Right forelimb (tissue), 1 donor: ENCODE results near the gene DDIT3.

Source experiments
- DNase-seq: peaks from one replicate; pipeline ENCODE4 v3.0.0-alpha.2; 2018

Gene DDIT3

GRCh38 chr12:57546438-57547287 is 26.3 kb upstream of the DDIT3 start, which contains the start of gene DCTN2:
Gene DCTN2, minus strand, starts transcription at chr12:57547192. Its CDS starts 129 bp downstream, at chr12:57547063.
- DNase-seq: peak; percentile 97

- no peak for DNase-seq
Observed at GRCh38 chr12:57545809-57546437, 25.6 kb upstream of the DDIT3 start.

- no peak for DNase-seq
Observed at GRCh38 chr12:57543581-57543980, 23.3 kb upstream of the DDIT3 start.

GRCh38 chr12:57541717-57542116 is 21.4 kb upstream of the DDIT3 start:
- DNase-seq: no peak

GRCh38 chr12:57541001-57541400 is 20.7 kb upstream of the DDIT3 start:
- DNase-seq: no peak

GRCh38 chr12:57539134-57539768 is 18.9 kb upstream of the DDIT3 start:
- no peak for DNase-seq

GRCh38 chr12:57536597-57536942 is 16.3 kb upstream of the DDIT3 start:
- no peak for DNase-seq

GRCh38 chr12:57535764-57536596 is 15.7 kb upstream of the DDIT3 start:
- DNase-seq: no peak

GRCh38 chr12:57534991-57535543 is 14.8 kb upstream of the DDIT3 start:
- DNase-seq: no peak

GRCh38 chr12:57534250-57534649 is 13.9 kb upstream of the DDIT3 start:
- no peak for DNase-seq

GRCh38 chr12:57533108-57533507 is 12.8 kb upstream of the DDIT3 start:
- no peak for DNase-seq

GRCh38 chr12:57531836-57532235 is 11.5 kb upstream of the DDIT3 start:
- DNase-seq: no peak

- DNase-seq: no peak
Observed at GRCh38 chr12:57530396-57531142, 10.3 kb upstream of the DDIT3 start.

GRCh38 chr12:57529831-57530230 is 9.5 kb upstream of the DDIT3 start:
- DNase-seq: no peak

- no peak for DNase-seq
Observed at GRCh38 chr12:57528831-57529555, 8.7 kb upstream of the DDIT3 start.

- DNase-seq: no peak
Observed at GRCh38 chr12:57528176-57528575, 7.9 kb upstream of the DDIT3 start.

GRCh38 chr12:57527184-57527583 is 6.9 kb upstream of the DDIT3 start:
- DNase-seq: no peak

- no peak for DNase-seq
Observed at GRCh38 chr12:57526477-57527126, 6.3 kb upstream of the DDIT3 start.

- no peak for DNase-seq
Observed at GRCh38 chr12:57525615-57526383, 5.5 kb upstream of the DDIT3 start.
